ENCODE measurements around the gene ABCD3. TPM values are rescaled to one million over a fixed set of nuclear protein-coding genes. Genes with fewer than 3 reads are reported as not detected.

ABCD3 gene
- total and polyA plus RNA-seq, 2 of the 13 experiments (the other 11 are each of a cell fraction or from before 2014, with no cell fraction given) = 27.5 to 166 TPM

- TF ChIP-seq ZHX2 (IDR thresholded peaks at IDR 0.05; ENCODE audit: low read depth) (0 out of 2 replicates have a peak, but pooled peaks have one; percentile 1), ZHX2 (CRISPR knock-in tag; IDR thresholded peaks at IDR 0.05; ENCODE audit: borderline replicate concordance) (no peak), ZNF383 (CRISPR knock-in tag; IDR thresholded peaks at IDR 0.05; ENCODE audit: borderline replicate concordance) (no peak), ZNF83 (CRISPR knock-in tag; IDR thresholded peaks at IDR 0.05; ENCODE audit: borderline replicate concordance) (no peak), ARID3A (IDR thresholded peaks at IDR 0.05; ENCODE audit: low read depth, low read length) (no peak), CENPT (CRISPR knock-in tag; IDR thresholded peaks at IDR 0.05; ENCODE audit: low read depth) (no peak), ZNF446 (CRISPR knock-in tag; IDR thresholded peaks at IDR 0.05) (0 out of 2 replicates have a peak, but pooled peaks have one; percentile 46), MXD1 (CRISPR knock-in tag; IDR thresholded peaks at IDR 0.05) (no peak), ZNF580 (CRISPR knock-in tag; IDR thresholded peaks at IDR 0.05; ENCODE audit: borderline replicate concordance, low read depth) (no peak; the same call in 1 of the 2 replicates), SETDB1 (CRISPR knock-in tag; IDR thresholded peaks at IDR 0.05; ENCODE audit: borderline replicate concordance) (no peak), SRSF9 (IDR thresholded peaks at IDR 0.05; ENCODE audit: borderline replicate concordance, insufficient read depth, low read depth, low read length, poor library complexity, severe bottlenecking) (no peak), ZNF772 (CRISPR knock-in tag; IDR thresholded peaks at IDR 0.05) (no peak), TFAP4 (IDR thresholded peaks at IDR 0.05; ENCODE audit: borderline replicate concordance, low read depth) (no peak)
Measured at GRCh38 chr1:94385308-94385929, 32.8 kb upstream of the ABCD3 start (continued).

All from HepG2 (cell line).